Measurements from ENCODE around the gene ARCN1. TPM values are rescaled to one million over a fixed set of nuclear protein-coding genes. Genes with fewer than 3 reads are reported as not detected.
A peak's percentile ranks its signal among the peaks of the same experiment; 100 is the strongest.

The ARCN1 gene
- polyA plus RNA-seq (67.2 and 68.4 TPM in 2 replicates), polyA minus RNA-seq (94.5 and 108 TPM in 2 replicates)

- H3K9me2 ChIP-seq (ENCODE audit: insufficient read depth, low read length): no peaks in the 10 kb centered on the region
- H3K27me3 ChIP-seq (ENCODE audit: insufficient read depth, low read depth, low read length): no peaks in the 10 kb centered on the region
- peak; percentile 21 for TF ChIP-seq CTCF (IDR thresholded peaks at IDR 0.05; ENCODE audit: poor library complexity, severe bottlenecking)
- no peak for TF ChIP-seq REST (IDR thresholded peaks at IDR 0.05; ENCODE audit: borderline replicate concordance)
- peak; percentile 48 for TF ChIP-seq TAF1 (IDR thresholded peaks at IDR 0.05; ENCODE audit: low read depth)
- TF ChIP-seq SMC3 (conservative IDR thresholded peaks at IDR 0.05; ENCODE audit: poor library complexity): no peak
- peak; percentile 94 for TF ChIP-seq POLR2AphosphoS5 (IDR thresholded peaks at IDR 0.05)
- no peak for TF ChIP-seq EZH2 (IDR thresholded peaks at IDR 0.05; ENCODE audit: borderline replicate concordance, insufficient read depth, low read length, poor library complexity, severe bottlenecking)
- H3K79me2 ChIP-seq (replicated peaks; ENCODE audit: insufficient read depth, low read length): peaks cover 49% of the 10 kb centered on the region
- H3K27ac ChIP-seq (ENCODE audit: low read length): peak within 1 kb of the TSS; percentile 93
- H4K20me1 ChIP-seq (ENCODE audit: insufficient read depth): no peaks in the 10 kb centered on the region
- no peaks in the 10 kb centered on the region for H3K9me3 ChIP-seq (ENCODE audit: low read length)
- peak within 1 kb of the TSS; percentile 97 for H3K9ac ChIP-seq (ENCODE audit: low read length)
- H3K4me3 ChIP-seq (ENCODE audit: low read length): peak within 1 kb of the TSS; percentile 89
- H3K36me3 ChIP-seq (ENCODE audit: insufficient read depth, low read length): no peaks in the 10 kb centered on the region
- peak within 1 kb of the TSS; percentile 96 for H2AFZ ChIP-seq (ENCODE audit: low read depth, low read length)
- H3K4me2 ChIP-seq (ENCODE audit: low read length): peak within 1 kb of the TSS; percentile 74
- peaks cover 3% of the 10 kb centered on the region for H3F3A ChIP-seq (ENCODE audit: insufficient read depth, low read length, poor library complexity, severe bottlenecking)
These were observed at the start of gene ARCN1 for GRCh38 chr11:118572061-118572980. ARCN1 (plus strand) TSS chr11:118572409; CDS start chr11:118572548, 139 bp downstream.

- Histone ChIP-seq H4K20me1 (ENCODE audit: insufficient read depth) (no peaks in the 10 kb centered on the region), H3K9ac (ENCODE audit: low read length) (no peak overlapping the region), H3K9me3 (ENCODE audit: low read length) (no peaks in the 10 kb centered on the region), H2AFZ (ENCODE audit: low read depth, low read length) (no peak overlapping the region), H3K4me2 (ENCODE audit: low read length) (no peak overlapping the region), H3K9me2 (ENCODE audit: insufficient read depth, low read length) (no peaks in the 10 kb centered on the region), H3K27ac (ENCODE audit: low read length) (no peak overlapping the region), H3K36me3 (ENCODE audit: insufficient read depth, low read length) (peaks cover 5% of the 10 kb centered on the region), H3K4me3 (ENCODE audit: low read length) (no peak overlapping the region), H3K27me3 (ENCODE audit: insufficient read depth, low read depth, low read length) (no peaks in the 10 kb centered on the region), H3F3A (ENCODE audit: insufficient read depth, low read length, poor library complexity, severe bottlenecking) (no peaks in the 10 kb centered on the region), H3K79me2 (replicated peaks; ENCODE audit: insufficient read depth, low read length) (no peaks in the 10 kb centered on the region)
- no peak for TF ChIP-seq SMC3 (conservative IDR thresholded peaks at IDR 0.05; ENCODE audit: poor library complexity)
- no peak for TF ChIP-seq EP300 (conservative IDR thresholded peaks at IDR 0.05; ENCODE audit: poor library complexity, severe bottlenecking)
- no peak for TF ChIP-seq EZH2 (IDR thresholded peaks at IDR 0.05; ENCODE audit: borderline replicate concordance, insufficient read depth, low read length, poor library complexity, severe bottlenecking)
- no peak for TF ChIP-seq TAF1 (IDR thresholded peaks at IDR 0.05; ENCODE audit: low read depth)
- TF ChIP-seq POLR2AphosphoS5 (IDR thresholded peaks at IDR 0.05): no peak
- peak; percentile 25 for TF ChIP-seq CTCF (IDR thresholded peaks at IDR 0.05; ENCODE audit: poor library complexity, severe bottlenecking)
These were observed 49.6 kb upstream of the ARCN1 start for GRCh38 chr11:118522571-118523072.
